ENCODE measurements around the gene AATF. TPM values are rescaled to one million over a fixed set of nuclear protein-coding genes. Genes with fewer than 3 reads are reported as not detected.
A peak's percentile ranks its signal among the peaks of the same experiment; 100 is the strongest.

AATF gene
- total RNA-seq, 1 experiment from 2014 or later, result 87.6 TPM

GRCh38 chr17:36926701-36927100 is 22.1 kb upstream of the AATF start:
- ChIA-PET POLR2A (no interaction called here), CTCF (no interaction called here)
- no peaks in the 10 kb centered on the region for H3K4me1 Mint-ChIP-seq (ENCODE audit: low read depth, unreplicated experiment)
- no peak for TF ChIP-seq CTCF (IDR thresholded peaks at IDR 0.05; ENCODE audit: insufficient read depth in 1 of 2, low read depth in 1 of 2, low read length in 1 of 2, severe bottlenecking in 1 of 2, unreplicated experiment in 1 of 2)
- intact Hi-C loops (cut with micrococcal nuclease; ENCODE audit: unreplicated experiment), result no loop called here
- Histone ChIP-seq H3K4me1 (no peaks in the 10 kb centered on the region), H3K9me3 (no peaks in the 10 kb centered on the region), H3K27me3 (replicated peaks; ENCODE audit: control insufficient read depth, insufficient read depth, low read length) (peaks cover 6% of the 10 kb centered on the region), H3K4me3 (ENCODE audit: low read depth, low read length) (no peak overlapping the region), H3K36me3 (ENCODE audit: control insufficient read depth, insufficient read depth, low read length) (no peaks in the 10 kb centered on the region)
- BruUV-seq (replicated peaks), result no TSS peak
- no peak for DNase-seq
- peaks cover 24% of the 10 kb centered on the region for H3K27me3 Mint-ChIP-seq (ENCODE audit: insufficient read depth, unreplicated experiment)
- no peaks in the 10 kb centered on the region for H3K9me3 Mint-ChIP-seq (ENCODE audit: unreplicated experiment)
- H3K36me3 Mint-ChIP-seq (ENCODE audit: insufficient read depth, unreplicated experiment), result no peaks in the 10 kb centered on the region
- H3K4me3 Mint-ChIP-seq (ENCODE audit: unreplicated experiment), result no peak overlapping the region
- H3K27ac Mint-ChIP-seq (ENCODE audit: unreplicated experiment), result no peak overlapping the region

- BruUV-seq (replicated peaks), result no TSS peak
- ChIA-PET POLR2A (no interaction called here), CTCF (no interaction called here)
- no peaks in the 10 kb centered on the region for H3K36me3 ChIP-seq (ENCODE audit: control insufficient read depth, insufficient read depth, low read length)
- no peak overlapping the region for H3K4me3 Mint-ChIP-seq (ENCODE audit: unreplicated experiment)
- no peak overlapping the region for H3K27ac Mint-ChIP-seq (ENCODE audit: unreplicated experiment)
- no peaks in the 10 kb centered on the region for H3K9me3 Mint-ChIP-seq (ENCODE audit: unreplicated experiment)
- no peak for DNase-seq
- TF ChIP-seq CTCF (IDR thresholded peaks at IDR 0.05; ENCODE audit: insufficient read depth in 1 of 2, low read depth in 1 of 2, low read length in 1 of 2, severe bottlenecking in 1 of 2, unreplicated experiment in 1 of 2), result no peak
- no peak overlapping the region for H3K4me3 ChIP-seq (ENCODE audit: low read depth, low read length)
- no peaks in the 10 kb centered on the region for H3K9me3 ChIP-seq
- no peaks in the 10 kb centered on the region for H3K36me3 Mint-ChIP-seq (ENCODE audit: insufficient read depth, unreplicated experiment)
- H3K27me3 ChIP-seq (replicated peaks; ENCODE audit: control insufficient read depth, insufficient read depth, low read length), result peaks cover 7% of the 10 kb centered on the region
- intact Hi-C loops (cut with micrococcal nuclease; ENCODE audit: unreplicated experiment), result no loop called here
- H3K4me1 ChIP-seq, result no peaks in the 10 kb centered on the region
- peaks cover 34% of the 10 kb centered on the region for H3K27me3 Mint-ChIP-seq (ENCODE audit: insufficient read depth, unreplicated experiment)
- peaks cover 7% of the 10 kb centered on the region for H3K4me1 Mint-ChIP-seq (ENCODE audit: low read depth, unreplicated experiment)
Measured at GRCh38 chr17:36928471-36929345, 20.0 kb upstream of the AATF start.

GRCh38 chr17:36929851-36930582 is 18.7 kb upstream of the AATF start:
- no peak for TF ChIP-seq CTCF (IDR thresholded peaks at IDR 0.05; ENCODE audit: insufficient read depth in 1 of 2, low read depth in 1 of 2, low read length in 1 of 2, severe bottlenecking in 1 of 2, unreplicated experiment in 1 of 2)
- no peaks in the 10 kb centered on the region for H3K9me3 Mint-ChIP-seq (ENCODE audit: unreplicated experiment)
- H3K4me1 ChIP-seq, result peaks cover 9% of the 10 kb centered on the region
- H3K27me3 ChIP-seq (replicated peaks; ENCODE audit: control insufficient read depth, insufficient read depth, low read length), result peaks cover 12% of the 10 kb centered on the region
- no peak overlapping the region for H3K27ac Mint-ChIP-seq (ENCODE audit: unreplicated experiment)
- ChIA-PET CTCF (no interaction called here), POLR2A (interaction anchor here (0.6 kb wide), 1 partner anchor 19 kb away, joined by 7 read pairs; no protein-coding TSS in a partner anchor)
- no peak overlapping the region for H3K4me3 ChIP-seq (ENCODE audit: low read depth, low read length)
- intact Hi-C loops (cut with micrococcal nuclease; ENCODE audit: unreplicated experiment), result loop anchor here (10.0 kb wide), 1 partner anchor 115 kb away; no protein-coding TSS in a partner anchor
- H3K4me3 Mint-ChIP-seq (ENCODE audit: unreplicated experiment), result no peak overlapping the region
- H3K4me1 Mint-ChIP-seq (ENCODE audit: low read depth, unreplicated experiment), result peaks cover 7% of the 10 kb centered on the region
- BruUV-seq (replicated peaks), result no TSS peak
- H3K9me3 ChIP-seq, result no peaks in the 10 kb centered on the region
- H3K27me3 Mint-ChIP-seq (ENCODE audit: insufficient read depth, unreplicated experiment), result peaks cover 38% of the 10 kb centered on the region
- H3K36me3 Mint-ChIP-seq (ENCODE audit: insufficient read depth, unreplicated experiment), result no peaks in the 10 kb centered on the region
- H3K36me3 ChIP-seq (ENCODE audit: control insufficient read depth, insufficient read depth, low read length), result no peaks in the 10 kb centered on the region
- peak in 1 of 2 experiments; percentile 9 for DNase-seq
